ENCODE measurements around the gene TMEM242. TPM values are rescaled to one million over a fixed set of nuclear protein-coding genes. Genes with fewer than 3 reads are reported as not detected.
"Not testable (repeated sequence)": the region's sequence is repeated elsewhere in the genome, so short reads cannot be mapped to it uniquely, and the experiment has no call there.

Gene TMEM242
- polyA plus RNA-seq, 1 experiment, result 4.4 TPM

DNA sequence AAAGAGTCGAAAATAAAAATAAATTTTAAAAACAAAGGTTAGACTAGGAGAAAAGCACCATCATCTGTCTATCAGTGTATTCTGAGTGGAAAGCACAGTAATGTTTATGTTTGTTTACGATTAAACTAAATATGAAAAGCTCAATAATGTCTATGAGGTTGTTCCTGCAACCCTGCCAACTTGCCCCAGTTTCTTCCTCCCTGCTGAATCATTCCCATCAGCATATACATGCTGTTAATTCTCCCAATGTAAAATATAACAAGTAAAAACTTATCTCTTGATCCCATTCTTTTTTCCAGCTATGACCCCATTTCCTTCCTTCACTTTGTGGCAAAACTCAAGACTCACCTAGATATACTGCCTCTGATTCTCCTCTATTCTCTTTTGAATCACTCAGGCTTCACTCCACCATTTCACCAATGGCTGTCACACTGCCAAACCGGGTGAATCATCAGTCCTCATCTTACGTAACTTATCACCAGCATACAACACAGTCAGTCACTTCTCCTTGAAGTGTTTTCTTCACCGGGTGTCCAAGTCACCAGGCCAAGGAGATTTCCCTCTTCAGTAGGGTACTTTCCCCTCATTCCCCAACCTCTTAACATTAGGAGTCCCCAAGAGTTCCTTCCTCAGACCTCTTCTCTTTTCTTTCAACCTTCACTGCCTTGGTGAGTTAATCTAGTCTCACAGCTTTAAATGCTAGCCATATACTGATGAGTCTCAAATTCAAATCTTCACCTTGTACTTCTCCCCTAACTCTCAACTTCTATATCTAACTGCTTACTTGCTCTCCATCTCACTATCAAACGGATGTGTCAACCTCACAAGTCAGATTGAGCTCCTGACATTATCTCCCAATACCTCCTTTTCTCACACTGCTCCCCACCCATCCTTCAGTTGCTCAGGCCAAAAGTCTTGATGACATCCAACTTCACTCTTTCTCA, 6.2 kb downstream of the TMEM242 start:
- TF ChIP-seq, protein P1, sequence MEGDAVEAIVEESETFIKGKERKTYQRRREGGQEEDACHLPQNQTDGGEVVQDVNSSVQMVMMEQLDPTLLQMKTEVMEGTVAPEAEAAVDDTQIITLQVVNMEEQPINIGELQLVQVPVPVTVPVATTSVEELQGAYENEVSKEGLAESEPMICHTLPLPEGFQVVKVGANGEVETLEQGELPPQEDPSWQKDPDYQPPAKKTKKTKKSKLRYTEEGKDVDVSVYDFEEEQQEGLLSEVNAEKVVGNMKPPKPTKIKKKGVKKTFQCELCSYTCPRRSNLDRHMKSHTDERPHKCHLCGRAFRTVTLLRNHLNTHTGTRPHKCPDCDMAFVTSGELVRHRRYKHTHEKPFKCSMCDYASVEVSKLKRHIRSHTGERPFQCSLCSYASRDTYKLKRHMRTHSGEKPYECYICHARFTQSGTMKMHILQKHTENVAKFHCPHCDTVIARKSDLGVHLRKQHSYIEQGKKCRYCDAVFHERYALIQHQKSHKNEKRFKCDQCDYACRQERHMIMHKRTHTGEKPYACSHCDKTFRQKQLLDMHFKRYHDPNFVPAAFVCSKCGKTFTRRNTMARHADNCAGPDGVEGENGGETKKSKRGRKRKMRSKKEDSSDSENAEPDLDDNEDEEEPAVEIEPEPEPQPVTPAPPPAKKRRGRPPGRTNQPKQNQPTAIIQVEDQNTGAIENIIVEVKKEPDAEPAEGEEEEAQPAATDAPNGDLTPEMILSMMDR (IDR thresholded peaks at IDR 0.05; ENCODE audit: insufficient read depth, low read depth, low read length), result no peak
- Histone ChIP-seq H3K4me3 (ENCODE audit: low read depth, low read length) (no peak overlapping the region), H3K27me3 (ENCODE audit: control insufficient read depth, insufficient read depth, low read length) (no peaks in the 10 kb centered on the region), H3K36me3 (ENCODE audit: control insufficient read depth, insufficient read depth, low read length) (peaks cover 11% of the 10 kb centered on the region)
- CTCF ChIA-PET, result interaction anchor here (0.6 to 1.9 kb wide), 5 partner anchors 281 to 440 kb away, joined by 3 to 6 read pairs (median 4); no protein-coding TSS in a partner anchor
- POLR2A ChIA-PET, result no interaction called here
- peak; percentile 61 for DNase-seq (ENCODE audit: low read depth)

DNA sequence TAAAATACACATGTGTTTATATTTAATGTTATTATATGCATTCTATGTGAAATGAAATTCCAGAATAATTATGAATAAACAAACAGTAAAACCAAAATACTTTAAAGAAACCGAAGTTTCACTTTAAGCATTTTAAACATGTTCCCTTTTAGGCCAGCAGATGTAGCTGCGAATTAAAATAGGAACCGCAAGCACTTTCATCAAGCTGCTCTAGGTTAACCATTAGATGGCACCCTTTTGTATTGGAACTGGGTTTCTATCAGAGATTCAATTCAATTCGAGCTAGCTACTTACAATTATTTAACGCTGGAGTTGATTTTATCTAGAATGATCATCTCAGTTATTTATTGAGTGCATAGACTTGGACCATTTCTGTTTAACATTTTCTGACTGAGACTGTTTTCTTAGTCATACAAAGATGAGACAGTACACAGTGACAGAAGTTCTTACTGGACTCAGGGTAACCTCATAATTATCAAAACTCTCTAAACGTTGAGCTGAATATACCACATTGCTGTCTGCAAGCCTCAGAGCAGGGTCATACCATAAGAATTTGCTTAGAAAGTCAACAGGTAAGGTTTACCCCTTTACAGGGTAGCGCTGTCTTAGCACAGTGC, 8.5 kb downstream of the TMEM242 start:
- peak; percentile 34 for DNase-seq (ENCODE audit: low read depth)
- peaks cover 13% of the 10 kb centered on the region for H3K36me3 ChIP-seq (ENCODE audit: control insufficient read depth, insufficient read depth, low read length)
- TF ChIP-seq, protein P1 (IDR thresholded peaks at IDR 0.05; ENCODE audit: insufficient read depth, low read depth, low read length), result peak; percentile 86
- H3K4me3 ChIP-seq (ENCODE audit: low read depth, low read length), result no peak overlapping the region
- POLR2A ChIA-PET, result interaction anchor here (0.6 kb wide), 1 partner anchor 564 kb away, joined by 4 read pairs; no protein-coding TSS in a partner anchor
- no peaks in the 10 kb centered on the region for H3K27me3 ChIP-seq (ENCODE audit: control insufficient read depth, insufficient read depth, low read length)
- CTCF ChIA-PET, result interaction anchor here (0.6 to 1.6 kb wide), 26 partner anchors 8 to 817 kb away, joined by 3 to 13 read pairs (median 3); partner anchors contain the start of gene TMEM242

DNA sequence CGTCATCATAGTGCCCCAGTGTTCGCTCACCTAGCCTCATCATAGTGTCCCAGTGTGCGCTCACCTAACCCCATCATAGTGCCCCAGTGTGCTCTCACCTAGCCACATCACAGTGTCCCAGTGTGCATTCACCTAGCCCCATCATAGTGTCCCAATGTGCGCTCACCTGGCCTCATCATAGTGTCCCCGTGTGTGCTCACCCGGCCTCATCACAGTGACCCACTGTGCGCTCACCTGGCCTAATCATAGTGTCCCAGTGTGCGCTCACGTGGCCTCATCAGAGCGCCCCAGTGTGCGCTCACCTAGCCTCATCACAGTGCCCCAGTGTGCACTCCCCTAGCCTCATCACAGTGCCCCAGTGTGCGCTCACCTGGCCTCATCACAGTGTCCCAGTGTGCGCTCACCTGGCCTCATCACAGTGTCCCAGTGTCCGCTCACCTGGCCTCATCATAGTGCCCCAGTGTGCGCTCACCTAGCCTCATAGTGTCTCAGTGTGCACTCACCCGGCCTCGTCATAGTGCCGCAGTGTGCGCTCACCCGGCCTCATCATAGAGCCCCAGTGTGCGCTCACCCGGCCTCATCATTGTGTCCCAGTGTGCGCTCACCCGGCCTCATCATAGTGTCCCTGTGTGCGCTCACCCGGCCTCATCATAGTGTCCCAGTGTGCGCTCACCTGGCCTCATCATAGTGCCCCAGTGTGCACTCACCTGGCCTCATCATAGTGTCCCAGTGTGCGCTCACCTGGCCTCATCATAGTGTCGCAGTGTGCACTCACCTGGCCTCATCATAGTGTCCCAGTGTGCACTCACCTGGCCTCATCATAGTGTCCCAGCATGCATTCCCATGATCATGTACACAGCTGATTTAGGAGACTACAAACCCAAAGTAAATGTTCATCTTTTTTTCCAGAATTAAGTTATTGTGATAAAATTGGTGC, 9.5 kb downstream of the TMEM242 start:
- Histone ChIP-seq H3K27me3 (ENCODE audit: control insufficient read depth, insufficient read depth, low read length) (no peaks in the 10 kb centered on the region), H3K4me3 (ENCODE audit: low read depth, low read length) (no peak overlapping the region), H3K36me3 (ENCODE audit: control insufficient read depth, insufficient read depth, low read length) (peaks cover 13% of the 10 kb centered on the region)
- ChIA-PET CTCF (interaction anchor here (0.6 to 1.6 kb wide), 16 partner anchors 9 to 610 kb away, joined by 3 to 13 read pairs (median 4); partner anchors contain the start of gene TMEM242), POLR2A (no interaction called here)
- TF ChIP-seq, protein P1 (IDR thresholded peaks at IDR 0.05; ENCODE audit: insufficient read depth, low read depth, low read length), result no peak
- no peak for DNase-seq (ENCODE audit: low read depth)

DNA sequence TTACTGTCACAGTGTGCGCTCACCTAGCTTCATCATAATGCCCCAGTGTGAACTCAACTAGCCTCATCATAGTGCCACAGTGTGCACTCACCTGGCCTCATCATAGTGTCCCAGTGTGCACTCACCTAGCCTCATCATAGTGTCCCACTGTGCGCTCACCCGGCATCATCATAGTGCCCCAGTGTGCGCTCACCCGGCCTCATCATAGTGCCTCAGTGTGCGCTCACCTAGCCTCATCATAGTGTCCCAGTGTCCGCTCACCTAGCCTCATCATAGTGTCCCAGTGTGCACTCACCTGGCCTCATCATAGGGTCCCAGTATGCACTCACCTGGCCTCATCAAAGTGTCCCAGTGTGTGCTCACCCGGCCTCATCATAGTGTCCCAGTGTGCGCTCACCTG, 10.6 kb downstream of the TMEM242 start:
- H3K36me3 ChIP-seq (ENCODE audit: control insufficient read depth, insufficient read depth, low read length), result peaks cover 11% of the 10 kb centered on the region
- no peaks in the 10 kb centered on the region for H3K27me3 ChIP-seq (ENCODE audit: control insufficient read depth, insufficient read depth, low read length)
- CTCF ChIA-PET, result no interaction called here
- TF ChIP-seq, protein P1 (IDR thresholded peaks at IDR 0.05; ENCODE audit: insufficient read depth, low read depth, low read length), result no peak
- no peak for DNase-seq (ENCODE audit: low read depth)
- POLR2A ChIA-PET, result no interaction called here
- H3K4me3 ChIP-seq (ENCODE audit: low read depth, low read length), result no peak overlapping the region

DNA sequence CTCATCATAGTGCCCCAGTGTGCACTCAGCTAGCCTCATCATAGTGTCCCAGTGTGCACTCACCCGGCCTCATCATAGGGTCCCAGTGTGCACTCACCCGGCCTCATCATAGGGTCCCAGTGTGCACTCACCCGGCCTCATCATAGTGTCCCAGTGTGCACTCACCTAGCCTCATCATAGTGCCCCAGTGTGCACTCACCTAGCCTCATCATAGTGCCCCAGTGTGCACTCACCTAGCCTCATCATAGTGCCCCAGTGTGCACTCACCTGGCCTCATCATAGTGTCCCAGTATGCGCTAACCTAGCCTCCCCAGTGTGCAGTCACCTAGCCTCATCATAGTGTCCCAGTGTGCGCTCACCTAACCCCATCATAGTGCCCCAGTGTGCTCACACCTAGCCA, 12.6 kb downstream of the TMEM242 start:
- H3K4me3 ChIP-seq (ENCODE audit: low read depth, low read length); POLR2A ChIA-PET; CTCF ChIA-PET; H3K27me3 ChIP-seq (ENCODE audit: control insufficient read depth, insufficient read depth, low read length); DNase-seq (ENCODE audit: low read depth): not testable (repeated sequence)
- H3K36me3 ChIP-seq (ENCODE audit: control insufficient read depth, insufficient read depth, low read length), result peaks cover 11% of the 10 kb centered on the region
